22Rv1 (cell line): ENCODE data around the gene ZNF708.
"Not testable (repeated sequence)": the region's sequence is repeated elsewhere in the genome, so short reads cannot be mapped to it uniquely, and the experiment has no call there.

Experiments
- ZFX ChIP-seq: fragments of 450-650 bp; IDR thresholded peaks from 2 replicates; pipeline ENCODE4 v1.6.1; 2017; ENCODE audit warnings: antibody characterized with exemption, borderline replicate concordance
- TF ChIP-seq, protein P1 (sequence below): fragments of 450-650 bp; IDR thresholded peaks from 2 replicates; pipeline ENCODE4 v1.5.1; 2017; ENCODE audit warnings: mild to moderate bottlenecking

DNA sequence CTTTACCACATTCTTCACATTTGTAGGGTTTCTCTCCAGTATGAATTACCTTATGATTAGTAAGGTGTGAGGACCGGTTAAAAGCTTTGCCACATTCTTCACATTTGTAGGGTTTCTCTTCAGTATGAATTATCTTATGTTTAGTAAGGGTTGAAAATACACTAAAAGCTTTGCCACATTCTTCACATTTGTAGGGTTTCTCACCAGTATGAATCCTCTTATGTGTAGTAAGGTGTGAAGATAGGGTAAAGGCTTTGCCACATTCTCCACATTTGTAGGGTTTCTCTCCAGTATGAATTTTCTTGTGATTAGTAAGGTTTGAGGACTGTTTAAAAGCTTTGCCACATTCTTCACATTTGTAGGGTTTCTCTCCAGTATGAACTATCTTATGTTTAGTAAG is 35.4 kb downstream of the ZNF708 start:
- TF ChIP-seq, protein P1, sequence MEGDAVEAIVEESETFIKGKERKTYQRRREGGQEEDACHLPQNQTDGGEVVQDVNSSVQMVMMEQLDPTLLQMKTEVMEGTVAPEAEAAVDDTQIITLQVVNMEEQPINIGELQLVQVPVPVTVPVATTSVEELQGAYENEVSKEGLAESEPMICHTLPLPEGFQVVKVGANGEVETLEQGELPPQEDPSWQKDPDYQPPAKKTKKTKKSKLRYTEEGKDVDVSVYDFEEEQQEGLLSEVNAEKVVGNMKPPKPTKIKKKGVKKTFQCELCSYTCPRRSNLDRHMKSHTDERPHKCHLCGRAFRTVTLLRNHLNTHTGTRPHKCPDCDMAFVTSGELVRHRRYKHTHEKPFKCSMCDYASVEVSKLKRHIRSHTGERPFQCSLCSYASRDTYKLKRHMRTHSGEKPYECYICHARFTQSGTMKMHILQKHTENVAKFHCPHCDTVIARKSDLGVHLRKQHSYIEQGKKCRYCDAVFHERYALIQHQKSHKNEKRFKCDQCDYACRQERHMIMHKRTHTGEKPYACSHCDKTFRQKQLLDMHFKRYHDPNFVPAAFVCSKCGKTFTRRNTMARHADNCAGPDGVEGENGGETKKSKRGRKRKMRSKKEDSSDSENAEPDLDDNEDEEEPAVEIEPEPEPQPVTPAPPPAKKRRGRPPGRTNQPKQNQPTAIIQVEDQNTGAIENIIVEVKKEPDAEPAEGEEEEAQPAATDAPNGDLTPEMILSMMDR: not testable (repeated sequence)
- not testable (repeated sequence) for TF ChIP-seq ZFX
